ENCODE results near the gene VAV2. TPM values are rescaled to one million over a fixed set of nuclear protein-coding genes. Genes with fewer than 3 reads are reported as not detected.

Gene VAV2
- total and polyA plus RNA-seq, 4 donors: 4.9 to 26.4 (median 17.0) TPM

DNA sequence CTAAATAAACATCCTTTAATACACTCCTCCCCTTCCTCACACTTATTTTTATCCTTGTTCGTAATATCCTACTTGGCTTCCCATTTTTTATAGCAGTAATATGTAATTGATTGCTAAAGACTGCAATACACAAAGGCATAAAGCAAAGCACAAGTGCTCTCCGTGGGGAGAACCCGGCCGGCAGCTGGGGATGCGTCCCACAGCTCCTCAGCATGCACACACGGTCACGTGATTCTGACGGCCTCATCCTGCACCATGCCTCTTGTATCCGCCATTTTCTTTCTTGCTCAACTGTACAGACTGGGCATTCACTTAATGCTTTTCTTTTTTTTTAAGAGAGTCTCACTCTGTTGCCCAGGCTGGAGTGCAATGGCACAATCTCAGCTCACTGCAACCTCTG lies 36.0 kb upstream of the VAV2 start:
- H3K36me3 ChIP-seq (ENCODE audit: control insufficient read depth in 4 of 4, insufficient read depth in 3 of 4, low read depth in 1 of 4, low read length in 3 of 4): peaks cover 4 to 14% (median 6%) of the 10 kb centered on the region in 4 donors
- no peak overlapping the region for H3K27ac ChIP-seq (ENCODE audit: low read depth in 1 of 2, low read length in 2 of 2)
- 96% methylated on average over 9 of the region's 9 CpGs for WGBS
- H3K9ac ChIP-seq (ENCODE audit: low read depth in 1 of 2, low read length in 2 of 2): no peak overlapping the region
- H3K27me3 ChIP-seq (ENCODE audit: control insufficient read depth in 4 of 4, insufficient read depth in 4 of 4, low read length in 3 of 4): no peaks in the 10 kb centered on the region
- DNase-seq (ENCODE audit: low spot score): no peak
- TF ChIP-seq, protein P1, sequence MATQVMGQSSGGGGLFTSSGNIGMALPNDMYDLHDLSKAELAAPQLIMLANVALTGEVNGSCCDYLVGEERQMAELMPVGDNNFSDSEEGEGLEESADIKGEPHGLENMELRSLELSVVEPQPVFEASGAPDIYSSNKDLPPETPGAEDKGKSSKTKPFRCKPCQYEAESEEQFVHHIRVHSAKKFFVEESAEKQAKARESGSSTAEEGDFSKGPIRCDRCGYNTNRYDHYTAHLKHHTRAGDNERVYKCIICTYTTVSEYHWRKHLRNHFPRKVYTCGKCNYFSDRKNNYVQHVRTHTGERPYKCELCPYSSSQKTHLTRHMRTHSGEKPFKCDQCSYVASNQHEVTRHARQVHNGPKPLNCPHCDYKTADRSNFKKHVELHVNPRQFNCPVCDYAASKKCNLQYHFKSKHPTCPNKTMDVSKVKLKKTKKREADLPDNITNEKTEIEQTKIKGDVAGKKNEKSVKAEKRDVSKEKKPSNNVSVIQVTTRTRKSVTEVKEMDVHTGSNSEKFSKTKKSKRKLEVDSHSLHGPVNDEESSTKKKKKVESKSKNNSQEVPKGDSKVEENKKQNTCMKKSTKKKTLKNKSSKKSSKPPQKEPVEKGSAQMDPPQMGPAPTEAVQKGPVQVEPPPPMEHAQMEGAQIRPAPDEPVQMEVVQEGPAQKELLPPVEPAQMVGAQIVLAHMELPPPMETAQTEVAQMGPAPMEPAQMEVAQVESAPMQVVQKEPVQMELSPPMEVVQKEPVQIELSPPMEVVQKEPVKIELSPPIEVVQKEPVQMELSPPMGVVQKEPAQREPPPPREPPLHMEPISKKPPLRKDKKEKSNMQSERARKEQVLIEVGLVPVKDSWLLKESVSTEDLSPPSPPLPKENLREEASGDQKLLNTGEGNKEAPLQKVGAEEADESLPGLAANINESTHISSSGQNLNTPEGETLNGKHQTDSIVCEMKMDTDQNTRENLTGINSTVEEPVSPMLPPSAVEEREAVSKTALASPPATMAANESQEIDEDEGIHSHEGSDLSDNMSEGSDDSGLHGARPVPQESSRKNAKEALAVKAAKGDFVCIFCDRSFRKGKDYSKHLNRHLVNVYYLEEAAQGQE (IDR thresholded peaks at IDR 0.05): no peak
- no peak for TF ChIP-seq EGR1 (IDR thresholded peaks at IDR 0.05; ENCODE audit: low read depth in 2 of 2)
- TF ChIP-seq, protein P2, sequence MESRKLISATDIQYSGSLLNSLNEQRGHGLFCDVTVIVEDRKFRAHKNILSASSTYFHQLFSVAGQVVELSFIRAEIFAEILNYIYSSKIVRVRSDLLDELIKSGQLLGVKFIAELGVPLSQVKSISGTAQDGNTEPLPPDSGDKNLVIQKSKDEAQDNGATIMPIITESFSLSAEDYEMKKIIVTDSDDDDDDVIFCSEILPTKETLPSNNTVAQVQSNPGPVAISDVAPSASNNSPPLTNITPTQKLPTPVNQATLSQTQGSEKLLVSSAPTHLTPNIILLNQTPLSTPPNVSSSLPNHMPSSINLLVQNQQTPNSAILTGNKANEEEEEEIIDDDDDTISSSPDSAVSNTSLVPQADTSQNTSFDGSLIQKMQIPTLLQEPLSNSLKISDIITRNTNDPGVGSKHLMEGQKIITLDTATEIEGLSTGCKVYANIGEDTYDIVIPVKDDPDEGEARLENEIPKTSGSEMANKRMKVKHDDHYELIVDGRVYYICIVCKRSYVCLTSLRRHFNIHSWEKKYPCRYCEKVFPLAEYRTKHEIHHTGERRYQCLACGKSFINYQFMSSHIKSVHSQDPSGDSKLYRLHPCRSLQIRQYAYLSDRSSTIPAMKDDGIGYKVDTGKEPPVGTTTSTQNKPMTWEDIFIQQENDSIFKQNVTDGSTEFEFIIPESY (IDR thresholded peaks at IDR 0.05): no peak
- no peak for TF ChIP-seq HNF4G (IDR thresholded peaks at IDR 0.05)
- TF ChIP-seq, protein P3, sequence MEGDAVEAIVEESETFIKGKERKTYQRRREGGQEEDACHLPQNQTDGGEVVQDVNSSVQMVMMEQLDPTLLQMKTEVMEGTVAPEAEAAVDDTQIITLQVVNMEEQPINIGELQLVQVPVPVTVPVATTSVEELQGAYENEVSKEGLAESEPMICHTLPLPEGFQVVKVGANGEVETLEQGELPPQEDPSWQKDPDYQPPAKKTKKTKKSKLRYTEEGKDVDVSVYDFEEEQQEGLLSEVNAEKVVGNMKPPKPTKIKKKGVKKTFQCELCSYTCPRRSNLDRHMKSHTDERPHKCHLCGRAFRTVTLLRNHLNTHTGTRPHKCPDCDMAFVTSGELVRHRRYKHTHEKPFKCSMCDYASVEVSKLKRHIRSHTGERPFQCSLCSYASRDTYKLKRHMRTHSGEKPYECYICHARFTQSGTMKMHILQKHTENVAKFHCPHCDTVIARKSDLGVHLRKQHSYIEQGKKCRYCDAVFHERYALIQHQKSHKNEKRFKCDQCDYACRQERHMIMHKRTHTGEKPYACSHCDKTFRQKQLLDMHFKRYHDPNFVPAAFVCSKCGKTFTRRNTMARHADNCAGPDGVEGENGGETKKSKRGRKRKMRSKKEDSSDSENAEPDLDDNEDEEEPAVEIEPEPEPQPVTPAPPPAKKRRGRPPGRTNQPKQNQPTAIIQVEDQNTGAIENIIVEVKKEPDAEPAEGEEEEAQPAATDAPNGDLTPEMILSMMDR (IDR thresholded peaks at IDR 0.05; ENCODE audit: low read depth, low read length, missing input control): no peak
- TF ChIP-seq HNF4A (conservative IDR thresholded peaks at IDR 0.05): no peak
- TF ChIP-seq, protein P4, sequence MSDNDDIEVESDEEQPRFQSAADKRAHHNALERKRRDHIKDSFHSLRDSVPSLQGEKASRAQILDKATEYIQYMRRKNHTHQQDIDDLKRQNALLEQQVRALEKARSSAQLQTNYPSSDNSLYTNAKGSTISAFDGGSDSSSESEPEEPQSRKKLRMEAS (IDR thresholded peaks at IDR 0.05): no peak
- TF ChIP-seq GABPA (IDR thresholded peaks at IDR 0.05 in 1 of 2, conservative IDR thresholded peaks at IDR 0.05 in 1 of 2): no peak
- no peak for TF ChIP-seq JUND (IDR thresholded peaks at IDR 0.05)
- TF ChIP-seq YY1 (IDR thresholded peaks at IDR 0.05): no peak
- no peak for TF ChIP-seq RXRA (IDR thresholded peaks at IDR 0.05)
- no peak for TF ChIP-seq SP1 (IDR thresholded peaks at IDR 0.05)
- no peak for TF ChIP-seq TAF1 (conservative IDR thresholded peaks at IDR 0.05)
- H3K4me1 ChIP-seq (ENCODE audit: control insufficient read depth in 4 of 4, insufficient read depth in 4 of 4, low read length in 3 of 4): peaks cover 11 to 22% (median 21%) of the 10 kb centered on the region in 4 donors
- H3K4me3 ChIP-seq (ENCODE audit: low read depth in 1 of 3, low read length in 3 of 3): no peak overlapping the region
- H3K9me3 ChIP-seq (ENCODE audit: control insufficient read depth in 4 of 4, low read length in 3 of 4): no peaks in the 10 kb centered on the region

DNA sequence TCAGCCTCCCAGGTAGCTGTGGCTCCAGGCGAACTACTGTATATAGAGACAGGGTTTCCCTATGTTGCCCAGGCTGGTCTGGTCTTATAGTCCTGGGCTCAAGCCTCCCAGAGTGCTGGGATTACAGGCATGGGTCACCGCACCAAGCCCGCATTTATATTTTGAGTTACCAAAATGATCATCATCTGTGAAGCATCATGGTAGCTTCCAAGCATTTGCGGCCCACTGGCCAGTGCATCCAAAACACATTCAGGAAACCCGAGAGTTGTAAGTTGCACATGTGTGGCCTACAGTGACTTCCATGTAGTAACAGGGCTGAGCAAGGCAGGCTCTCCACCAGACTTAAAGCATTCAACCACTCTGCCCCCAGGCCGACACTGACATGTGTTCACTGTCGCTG lies 35.4 kb upstream of the VAV2 start:
- DNase-seq (ENCODE audit: low spot score): no peak
- Histone ChIP-seq H3K9me3 (ENCODE audit: control insufficient read depth in 4 of 4, low read length in 3 of 4) (no peaks in the 10 kb centered on the region), H3K27ac (ENCODE audit: low read depth in 1 of 2, low read length in 2 of 2) (no peak overlapping the region), H3K4me3 (ENCODE audit: low read depth in 1 of 3, low read length in 3 of 3) (no peak overlapping the region), H3K4me1 (ENCODE audit: control insufficient read depth in 4 of 4, insufficient read depth in 4 of 4, low read length in 3 of 4) (peaks cover 11 to 22% (median 21%) of the 10 kb centered on the region in 4 donors), H3K27me3 (ENCODE audit: control insufficient read depth in 4 of 4, insufficient read depth in 4 of 4, low read length in 3 of 4) (no peaks in the 10 kb centered on the region), H3K36me3 (ENCODE audit: control insufficient read depth in 4 of 4, insufficient read depth in 3 of 4, low read depth in 1 of 4, low read length in 3 of 4) (peaks cover 3 to 9% (median 4%) of the 10 kb centered on the region in 4 donors), H3K9ac (ENCODE audit: low read depth in 1 of 2, low read length in 2 of 2) (no peak overlapping the region)
- TF ChIP-seq SP1 (IDR thresholded peaks at IDR 0.05) (no peak), RXRA (IDR thresholded peaks at IDR 0.05) (no peak)
- TF ChIP-seq, protein P5, sequence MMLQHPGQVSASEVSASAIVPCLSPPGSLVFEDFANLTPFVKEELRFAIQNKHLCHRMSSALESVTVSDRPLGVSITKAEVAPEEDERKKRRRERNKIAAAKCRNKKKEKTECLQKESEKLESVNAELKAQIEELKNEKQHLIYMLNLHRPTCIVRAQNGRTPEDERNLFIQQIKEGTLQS (IDR thresholded peaks at IDR 0.05): no peak
- 98% methylated on average over 7 of the region's 7 CpGs for WGBS
